ENCODE measurements around the gene COPG1. TPM values are rescaled to one million over a fixed set of nuclear protein-coding genes. Genes with fewer than 3 reads are reported as not detected.
"Not testable (repeated sequence)": the region's sequence is repeated elsewhere in the genome, so short reads cannot be mapped to it uniquely, and the experiment has no call there.

Gene COPG1
- total RNA-seq, 4 donors from 2014 or later, result 72.6 to 124 (median 88.1) TPM

GRCh38 chr3:129260606-129261005 lies 11.2 kb downstream of the COPG1 start:
- TF ChIP-seq POLR2A (IDR thresholded peaks at IDR 0.05), result no peak
- TF ChIP-seq CTCF (IDR thresholded peaks at IDR 0.05), result no peak
- TF ChIP-seq EP300 (IDR thresholded peaks at IDR 0.05), result no peak
- no peak for DNase-seq (ENCODE audit: low spot score in 2 of 2)
- Histone ChIP-seq H3K36me3 (peaks cover 7 to 100% (median 70%) of the 10 kb centered on the region in 3 donors), H3K9me3 (no peaks in the 10 kb centered on the region), H3K27me3 (no peaks in the 10 kb centered on the region), H3K4me3 (no peak overlapping the region), H3K4me1 (peaks cover 0 to 4% (median 0%) of the 10 kb centered on the region in 4 donors), H3K27ac (no peak overlapping the region)
- WGBS, 2 donors, result 95 to 96% methylated on average over 10 to 11 of the region's 11 CpGs

GRCh38 chr3:129261894-129262293 lies 12.5 kb downstream of the COPG1 start:
- TF ChIP-seq POLR2A (IDR thresholded peaks at IDR 0.05) (no peak), EP300 (IDR thresholded peaks at IDR 0.05) (no peak), CTCF (IDR thresholded peaks at IDR 0.05) (no peak)
- Histone ChIP-seq H3K27me3 (no peaks in the 10 kb centered on the region), H3K9me3 (no peaks in the 10 kb centered on the region), H3K27ac (no peak overlapping the region), H3K4me1 (peaks cover 0 to 5% (median 0%) of the 10 kb centered on the region in 4 donors), H3K4me3 (no peak overlapping the region), H3K36me3 (peaks cover 5 to 100% (median 61%) of the 10 kb centered on the region in 3 donors)
- DNase-seq (ENCODE audit: low spot score in 2 of 2), result no peak
- 89 to 96% methylated on average over 3 of the region's 3 CpGs for WGBS, 2 donors

- TF ChIP-seq EP300 (IDR thresholded peaks at IDR 0.05), result no peak
- no peak for TF ChIP-seq POLR2A (IDR thresholded peaks at IDR 0.05)
- TF ChIP-seq CTCF (IDR thresholded peaks at IDR 0.05), result no peak
- H3K9me3 ChIP-seq, result no peaks in the 10 kb centered on the region
- H3K36me3 ChIP-seq, result peaks cover 0 to 100% (median 59%) of the 10 kb centered on the region in 3 donors
- peaks cover 0 to 5% (median 0%) of the 10 kb centered on the region in 4 donors for H3K4me1 ChIP-seq
- H3K27me3 ChIP-seq, result no peaks in the 10 kb centered on the region
- whole genome bisulfite sequencing, 2 donors, result 87% methylated on average over 6 of the region's 6 CpGs
- no peak overlapping the region for H3K4me3 ChIP-seq
- no peak for DNase-seq (ENCODE audit: low spot score in 2 of 2)
- H3K27ac ChIP-seq, result no peak overlapping the region
These were observed 13.9 kb downstream of the COPG1 start for GRCh38 chr3:129263161-129263910.

- H3K27ac ChIP-seq, result peak overlapping the region in 2 of 4 donors; percentile 23 to 40
- H3K4me1 ChIP-seq; DNase-seq (ENCODE audit: low spot score in 2 of 2); H3K4me3 ChIP-seq; H3K27me3 ChIP-seq; H3K9me3 ChIP-seq: not testable (repeated sequence)
- WGBS, 2 donors, result 90 to 96% methylated on average over 6 of the region's 6 CpGs
- peaks cover 0 to 100% (median 52%) of the 10 kb centered on the region in 3 donors for H3K36me3 ChIP-seq
These were observed 15.6 kb downstream of the COPG1 start for GRCh38 chr3:129264994-129265393.

GRCh38 chr3:129266651-129267050 lies 17.2 kb downstream of the COPG1 start:
- no peaks in the 10 kb centered on the region for H3K9me3 ChIP-seq
- WGBS, 2 donors, result 94 to 99% methylated on average over 4 of the region's 4 CpGs
- TF ChIP-seq POLR2A (IDR thresholded peaks at IDR 0.05), result no peak
- no peak for TF ChIP-seq EP300 (IDR thresholded peaks at IDR 0.05)
- no peak for TF ChIP-seq CTCF (IDR thresholded peaks at IDR 0.05)
- H3K4me1 ChIP-seq, result peaks cover 0 to 5% (median 0%) of the 10 kb centered on the region in 4 donors
- DNase-seq (ENCODE audit: low spot score in 2 of 2), result no peak
- H3K27ac ChIP-seq, result no peak overlapping the region
- H3K36me3 ChIP-seq, result peaks cover 0 to 100% (median 37%) of the 10 kb centered on the region in 3 donors
- no peak overlapping the region for H3K4me3 ChIP-seq
- H3K27me3 ChIP-seq, result no peaks in the 10 kb centered on the region
